Mesodermal cell (in vitro differentiated cells): Measurements from ENCODE around the gene MITD1. TPM values are rescaled to one million over a fixed set of nuclear protein-coding genes. Genes with fewer than 3 reads are reported as not detected.
"Not testable (repeated sequence)": the region's sequence is repeated elsewhere in the genome, so short reads cannot be mapped to it uniquely, and the experiment has no call there.

Source experiments
- H3K27ac ChIP-seq: 2 replicates; pipeline ENCODE4 v1.7.0; 2013; ENCODE audit warnings: mild to moderate bottlenecking, low read depth, low read length, moderate library complexity; ENCODE audit not compliant: severe bottlenecking
- H3K36me3 ChIP-seq: 2 replicates; pipeline ENCODE4 v1.7.1; 2013; ENCODE audit warnings: mild to moderate bottlenecking, low read length, moderate library complexity; ENCODE audit not compliant: control insufficient read depth, insufficient read depth
- H3K4me1 ChIP-seq: one replicate; pipeline ENCODE4 v1.7.1; 2013; ENCODE audit warnings: mild to moderate bottlenecking, low read length; ENCODE audit not compliant: insufficient read depth, control insufficient read depth, poor library complexity, severe bottlenecking
- H3K4me3 ChIP-seq: 2 replicates; pipeline ENCODE4 v1.7.0; 2013; ENCODE audit warnings: low read length, control low read depth, mild to moderate bottlenecking; ENCODE audit not compliant: insufficient read depth, poor library complexity, severe bottlenecking; ENCODE audit errors: extremely low read depth
- H3K9me3 ChIP-seq: 2 replicates; pipeline ENCODE4 v1.7.1; 2013; ENCODE audit warnings: mild to moderate bottlenecking, low read length, moderate library complexity; ENCODE audit not compliant: control insufficient read depth
- WGBS, 2 experiments: methylation state at CpG; one replicate each; pipeline ENCODE4 v1.1.5; 2013; ENCODE audit warnings: missing lambda C conversion rate in 2 of 2; ENCODE audit not compliant: insufficient coverage in 2 of 2; 5-methylcytosine and 5-hydroxymethylcytosine counted together
- polyA plus RNA-seq, 2 experiments: library from polyadenylated mRNA; stranded (reverse); fragments of 50-300 nt; gene quantifications; one replicate each; pipeline ENCODE4 v1.2.3, GENCODE V29; 2013

Gene MITD1
- polyA plus RNA-seq (2013, experiment 1 of 2): 31.8 TPM
- 41.1 TPM for polyA plus RNA-seq (2013, experiment 2 of 2)

- WGBS, 2 experiments: 0% methylated on average over 30 to 32 of the region's 39 CpGs
Observed at GRCh38 chr2:99180755-99181623, at the start of gene MITD1, which contains the start of gene MRPL30. MITD1 (minus strand) TSS chr2:99181058; CDS start chr2:99180981, 77 bp downstream. MRPL30 (plus strand) TSS chr2:99181184; CDS start chr2:99186204, 5,020 bp downstream.

GRCh38 chr2:99217929-99218501, 37.2 kb upstream of the MITD1 start:
- Histone ChIP-seq H3K36me3 (no peaks in the 10 kb centered on the region), H3K4me3 (no peak overlapping the region), H3K4me1 (no peaks in the 10 kb centered on the region), H3K27ac (no peak overlapping the region), H3K9me3 (no peaks in the 10 kb centered on the region)
- 80 to 96% methylated on average over 4 of the region's 4 CpGs for WGBS, 2 experiments

More at GRCh38 chr2:99180755-99181623, at the start of gene MITD1, which contains the start of gene MRPL30:
- Histone ChIP-seq H3K4me1 (peaks cover 7% of the 10 kb centered on the region), H3K9me3 (no peaks in the 10 kb centered on the region), H3K27ac (peak within 1 kb of the TSS; percentile 78), H3K36me3 (peaks cover 5% of the 10 kb centered on the region), H3K4me3 (peak within 1 kb of the TSS; percentile 87)

GRCh38 chr2:99216096-99216495, 35.2 kb upstream of the MITD1 start:
- no peak overlapping the region for H3K27ac ChIP-seq
- H3K9me3 ChIP-seq: no peaks in the 10 kb centered on the region
- H3K4me3 ChIP-seq: no peak overlapping the region
- H3K4me1 ChIP-seq: no peaks in the 10 kb centered on the region
- no CpG with 5 or more reads among the region's 2 CpGs for WGBS, 2 experiments
- no peaks in the 10 kb centered on the region for H3K36me3 ChIP-seq

- WGBS, 2 experiments: 73 to 91% methylated on average over 4 of the region's 5 CpGs
Observed at GRCh38 chr2:99205491-99205890, 24.6 kb upstream of the MITD1 start.

GRCh38 chr2:99201959-99202678, 21.3 kb upstream of the MITD1 start:
- H3K36me3 ChIP-seq: peaks cover 26% of the 10 kb centered on the region
- no peaks in the 10 kb centered on the region for H3K4me1 ChIP-seq
- no peaks in the 10 kb centered on the region for H3K9me3 ChIP-seq
- no peak overlapping the region for H3K27ac ChIP-seq
- 89 to 100% methylated on average over 1 to 3 of the region's 4 CpGs for WGBS, 2 experiments
- no peak overlapping the region for H3K4me3 ChIP-seq

More at GRCh38 chr2:99205491-99205890, 24.6 kb upstream of the MITD1 start:
- H3K27ac ChIP-seq: no peak overlapping the region
- H3K4me3 ChIP-seq: no peak overlapping the region
- no peaks in the 10 kb centered on the region for H3K4me1 ChIP-seq
- H3K9me3 ChIP-seq: no peaks in the 10 kb centered on the region
- H3K36me3 ChIP-seq: peaks cover 10% of the 10 kb centered on the region

GRCh38 chr2:99200076-99200800, 19.4 kb upstream of the MITD1 start:
- H3K36me3 ChIP-seq: peaks cover 44% of the 10 kb centered on the region
- WGBS, 2 experiments: 87 to 94% methylated on average over 2 to 4 of the region's 7 CpGs
- no peak overlapping the region for H3K4me3 ChIP-seq
- no peaks in the 10 kb centered on the region for H3K9me3 ChIP-seq
- no peak overlapping the region for H3K27ac ChIP-seq
- no peaks in the 10 kb centered on the region for H3K4me1 ChIP-seq

GRCh38 chr2:99198103-99198841, 17.4 kb upstream of the MITD1 start:
- H3K4me3 ChIP-seq: no peak overlapping the region
- H3K9me3 ChIP-seq: no peaks in the 10 kb centered on the region
- WGBS, 2 experiments: 86 to 100% methylated on average over 2 to 5 of the region's 6 CpGs
- H3K27ac ChIP-seq: no peak overlapping the region
- H3K4me1 ChIP-seq: no peaks in the 10 kb centered on the region
- H3K36me3 ChIP-seq: peaks cover 60% of the 10 kb centered on the region

- peaks cover 83% of the 10 kb centered on the region for H3K36me3 ChIP-seq
- 100% methylated on average over 4 of the region's 4 CpGs; no CpG with 5 or more reads in 1 of the 2 experiments for WGBS, 2 experiments
- not testable (repeated sequence) for H3K4me1 ChIP-seq, H3K9me3 ChIP-seq, H3K27ac ChIP-seq, H3K4me3 ChIP-seq
Observed at GRCh38 chr2:99192364-99192763, 11.5 kb upstream of the MITD1 start.

GRCh38 chr2:99190548-99190947, 9.7 kb upstream of the MITD1 start:
- Histone ChIP-seq H3K4me3 (no peak overlapping the region), H3K4me1 (no peaks in the 10 kb centered on the region), H3K9me3 (no peaks in the 10 kb centered on the region), H3K27ac (no peak overlapping the region), H3K36me3 (peaks cover 78% of the 10 kb centered on the region)
- WGBS, 2 experiments: 91% methylated on average over 1 of the region's 1 CpG; no CpG with 5 or more reads in 1 of the 2 experiments
